HepG2 (cell line): ENCODE measurements around the gene ZXDC. TPM values are rescaled to one million over a fixed set of nuclear protein-coding genes. Genes with fewer than 3 reads are reported as not detected.
A peak's percentile ranks its signal among the peaks of the same experiment; 100 is the strongest.

Source experiments
- CEBPB ChIP-seq: IDR thresholded peaks from 2 replicates; pipeline ENCODE4 v1.6.1; 2011; ENCODE audit warnings: low read depth, low read length, improper control_type of control experiment, borderline replicate concordance
- DPF2 ChIP-seq: sonication (generic); formaldehyde crosslinking; IDR thresholded peaks from 2 replicates; pipeline ENCODE4 v1.4.0; 2020; ENCODE audit warnings: mild to moderate bottlenecking, low read depth, missing genetic modification reagents, borderline replicate concordance
- HNRNPL ChIP-seq: fragments of 200-400 bp; formaldehyde crosslinking; IDR thresholded peaks from 2 replicates; pipeline ENCODE4 v1.6.1; 2017; ENCODE audit warnings: mild to moderate bottlenecking, low read depth, low read length
- HOXA9 ChIP-seq: sonication (generic); formaldehyde crosslinking; IDR thresholded peaks from 2 replicates; pipeline ENCODE4 v1.8.1; 2022; ENCODE audit warnings: missing genetic modification reagents, mild to moderate bottlenecking, moderate library complexity, borderline replicate concordance
- KLF6 ChIP-seq: IDR thresholded peaks from 2 replicates; pipeline ENCODE4 v1.8.0; 2016; ENCODE audit warnings: missing biosample characterization, missing genetic modification reagents
- NFRKB ChIP-seq: fragments of 450-650 bp; IDR thresholded peaks from 2 replicates; pipeline ENCODE4 v1.6.1; 2017
- SETDB1 ChIP-seq: sonication (generic); formaldehyde crosslinking; IDR thresholded peaks from 2 replicates; pipeline ENCODE4 v1.5.1; 2020; ENCODE audit warnings: missing genetic modification reagents, mild to moderate bottlenecking, borderline replicate concordance
- SIX1 ChIP-seq: sonication (generic); formaldehyde crosslinking; IDR thresholded peaks from 2 replicates; pipeline ENCODE4 v1.4.0; 2020; ENCODE audit warnings: missing genetic modification reagents, borderline replicate concordance
- SOX13 ChIP-seq, 3 experiments: fragments of 450-650 bp in 1 of 3; sonication (generic) in 1 of 3; formaldehyde crosslinking in 1 of 3; IDR thresholded peaks in 2 of 3; conservative IDR thresholded peaks in 1 of 3; 2 replicates each; pipeline versions ENCODE4 v1.5.0 to v1.6.1; 2016 to 2020; ENCODE audit warnings: antibody characterized with exemption in 1 of 3, mild to moderate bottlenecking in 1 of 3, missing compliant biosample characterization in 1 of 3, missing genetic modification reagents in 1 of 3, moderate library complexity in 1 of 3
- SPEN ChIP-seq: sonication (generic); formaldehyde crosslinking; IDR thresholded peaks from 2 replicates; pipeline ENCODE4 v1.5.1; 2020; ENCODE audit warnings: low read depth, mild to moderate bottlenecking, missing genetic modification reagents
- TBX3 ChIP-seq: fragments of 450-650 bp; IDR thresholded peaks from 2 replicates; pipeline ENCODE4 v1.6.1; 2017; ENCODE audit warnings: antibody characterized with exemption, mild to moderate bottlenecking, inconsistent platforms, borderline replicate concordance
- ZNF20 ChIP-seq: sonication (generic); formaldehyde crosslinking; IDR thresholded peaks from 2 replicates; pipeline ENCODE4 v1.4.0; 2020; ENCODE audit warnings: mild to moderate bottlenecking, moderate library complexity, missing genetic modification reagents
- ZNF207 ChIP-seq: fragments of 450-650 bp; IDR thresholded peaks from 2 replicates; pipeline ENCODE4 v1.6.1; 2016; ENCODE audit warnings: antibody characterized with exemption, borderline replicate concordance
- ZNF224 ChIP-seq: sonication (generic); formaldehyde crosslinking; IDR thresholded peaks from 2 replicates; pipeline ENCODE4 v1.5.0; 2020; ENCODE audit warnings: mild to moderate bottlenecking, missing genetic modification reagents
- ZNF234 ChIP-seq: sonication (generic); formaldehyde crosslinking; conservative IDR thresholded peaks from 2 replicates; pipeline ENCODE4 v1.5.1; 2020; ENCODE audit warnings: mild to moderate bottlenecking, missing genetic modification reagents
- ZNF430 ChIP-seq: sonication (generic); formaldehyde crosslinking; IDR thresholded peaks from 2 replicates; pipeline ENCODE4 v1.9.0; 2021; ENCODE audit warnings: mild to moderate bottlenecking, missing genetic modification reagents
- ZNF44 ChIP-seq: sonication (generic); formaldehyde crosslinking; IDR thresholded peaks from 2 replicates; pipeline ENCODE4 v1.5.1; 2020; ENCODE audit warnings: mild to moderate bottlenecking, missing genetic modification reagents
- ZNF510 ChIP-seq: sonication (generic); formaldehyde crosslinking; IDR thresholded peaks from 2 replicates; pipeline ENCODE4 v1.4.0; 2020; ENCODE audit warnings: low read depth, mild to moderate bottlenecking, missing genetic modification reagents
- ZNF615 ChIP-seq: sonication (generic); formaldehyde crosslinking; IDR thresholded peaks from 2 replicates; pipeline ENCODE4 v1.5.0; 2020; ENCODE audit warnings: mild to moderate bottlenecking, missing genetic modification reagents, borderline replicate concordance
- ZNF616 ChIP-seq: sonication (generic); formaldehyde crosslinking; IDR thresholded peaks from 2 replicates; pipeline ENCODE4 v1.5.0; 2020; ENCODE audit warnings: low read depth, mild to moderate bottlenecking, missing genetic modification reagents
- polyA plus RNA-seq, 8 experiments: library from polyadenylated mRNA; depleted of rRNA in 3 of 8; stranded (reverse) in 7 of 8; unstranded in 1 of 8; fragments of >200 nt; fragmentation: Illumina TruSeq in 4 of 8; extraction: Trizol in 4 of 8; gene quantifications; 2 replicates each; pipeline versions ENCODE4 v1.2.1 to v1.2.3, GENCODE V29; 2011 to 2016; ENCODE audit warnings: low read depth in 4 of 8, missing spikeins in 1 of 8, mixed read lengths in 1 of 8; ENCODE audit not compliant: insufficient read depth in 1 of 8
- total RNA-seq, 5 experiments: library from RNA; depleted of rRNA; stranded (reverse); fragments of >200 nt; fragmentation: Illumina TruSeq; extraction: Trizol; gene quantifications; 2 replicates each; pipeline ENCODE4 v1.2.3, GENCODE V29; 2016; ENCODE audit warnings: low read depth in 1 of 5
- TF ChIP-seq, protein P1 (sequence below): IDR thresholded peaks from 2 replicates; pipeline ENCODE4 v1.6.1; 2012; ENCODE audit warnings: inconsistent platforms
- TF ChIP-seq, protein P2 (sequence below): fragments of 450-650 bp; IDR thresholded peaks from 2 replicates; pipeline ENCODE4 v1.6.1; 2017
- TF ChIP-seq, protein P3 (sequence below), 2 experiments: sonication (generic) in 1 of 2; formaldehyde crosslinking in 1 of 2; IDR thresholded peaks; 2 replicates each; pipeline versions ENCODE4 v1.4.0 to v1.6.1; 2018 to 2020; ENCODE audit warnings: missing genetic modification reagents in 2 of 2, borderline replicate concordance in 1 of 2, low read depth in 1 of 2, mild to moderate bottlenecking in 1 of 2, missing biosample characterization in 1 of 2
- TF ChIP-seq, protein P4 (sequence below): sonication (generic); formaldehyde crosslinking; IDR thresholded peaks from 2 replicates; pipeline ENCODE4 v1.4.0; 2020; ENCODE audit warnings: mild to moderate bottlenecking, missing genetic modification reagents

ZXDC gene
- total and polyA plus RNA-seq, 2 of the 13 experiments (the other 11 are each of a cell fraction or from before 2014, with no cell fraction given) = 17.6 to 21.2 TPM

DNA sequence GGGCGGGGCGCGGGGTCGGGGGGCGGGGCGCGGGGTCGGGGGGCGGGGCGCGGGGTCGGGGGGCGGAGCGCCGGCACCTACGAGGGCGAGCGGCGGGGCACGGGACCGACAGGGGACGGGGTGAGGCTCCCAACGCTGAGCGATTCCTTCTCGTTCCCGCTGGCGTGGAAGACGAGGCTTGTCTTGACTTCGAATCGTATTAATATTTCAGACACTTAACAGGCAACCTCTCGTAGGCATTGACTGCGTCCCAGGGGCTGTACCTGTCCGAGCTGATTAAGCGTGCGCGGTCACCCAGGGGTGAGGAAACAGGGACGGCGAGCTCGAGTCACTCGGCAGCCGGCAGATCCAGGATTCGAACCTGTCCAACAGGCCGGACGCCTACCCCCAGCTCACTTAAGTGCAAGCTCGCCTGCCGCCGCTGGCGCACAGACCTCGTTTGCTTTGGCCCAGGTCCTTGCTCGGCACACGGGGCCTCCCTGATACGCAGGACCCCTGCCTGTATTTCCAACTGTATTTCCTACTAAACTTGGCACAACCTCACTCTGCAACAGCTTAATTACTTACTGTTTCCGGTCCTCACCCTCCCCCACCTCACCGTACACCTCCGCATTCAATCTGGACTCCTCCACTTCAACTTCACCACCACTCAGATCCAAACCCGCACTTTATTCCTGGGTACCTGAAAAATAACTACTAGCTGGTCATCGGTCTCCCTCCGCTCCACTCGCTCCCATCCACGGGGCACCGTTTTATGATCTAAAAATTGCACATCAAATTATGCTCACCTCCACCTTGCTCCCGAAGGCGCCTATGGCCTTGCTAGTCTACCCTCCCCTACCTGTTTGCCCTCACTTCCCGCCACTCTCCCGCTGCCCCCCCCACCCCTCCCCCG, 722 bp upstream of the ZXDC start (continued):
- no peak for TF ChIP-seq HOXA9
- TF ChIP-seq CEBPB = no peak
- TF ChIP-seq, protein P1, sequence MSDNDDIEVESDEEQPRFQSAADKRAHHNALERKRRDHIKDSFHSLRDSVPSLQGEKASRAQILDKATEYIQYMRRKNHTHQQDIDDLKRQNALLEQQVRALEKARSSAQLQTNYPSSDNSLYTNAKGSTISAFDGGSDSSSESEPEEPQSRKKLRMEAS = peak; percentile 39; the same call in 1 of the 2 replicates
- no peak for TF ChIP-seq ZNF430
- no peak for TF ChIP-seq NFRKB
- no peak for TF ChIP-seq ZNF615 (CRISPR knock-in tag)
- no peak for TF ChIP-seq SOX13 (IDR thresholded peaks at IDR 0.05)
- TF ChIP-seq SOX13 (CRISPR knock-in tag; conservative IDR thresholded peaks at IDR 0.05 in 1 of 2, IDR thresholded peaks at IDR 0.05 in 1 of 2) = no peak
- TF ChIP-seq ZNF224 (CRISPR knock-in tag) = no peak
- TF ChIP-seq, protein P2, sequence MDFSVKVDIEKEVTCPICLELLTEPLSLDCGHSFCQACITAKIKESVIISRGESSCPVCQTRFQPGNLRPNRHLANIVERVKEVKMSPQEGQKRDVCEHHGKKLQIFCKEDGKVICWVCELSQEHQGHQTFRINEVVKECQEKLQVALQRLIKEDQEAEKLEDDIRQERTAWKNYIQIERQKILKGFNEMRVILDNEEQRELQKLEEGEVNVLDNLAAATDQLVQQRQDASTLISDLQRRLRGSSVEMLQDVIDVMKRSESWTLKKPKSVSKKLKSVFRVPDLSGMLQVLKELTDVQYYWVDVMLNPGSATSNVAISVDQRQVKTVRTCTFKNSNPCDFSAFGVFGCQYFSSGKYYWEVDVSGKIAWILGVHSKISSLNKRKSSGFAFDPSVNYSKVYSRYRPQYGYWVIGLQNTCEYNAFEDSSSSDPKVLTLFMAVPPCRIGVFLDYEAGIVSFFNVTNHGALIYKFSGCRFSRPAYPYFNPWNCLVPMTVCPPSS = no peak
- no peak for TF ChIP-seq TBX3
- no peak for TF ChIP-seq ZNF234 (CRISPR knock-in tag)
- TF ChIP-seq KLF6 = no peak
- TF ChIP-seq ZNF616 (CRISPR knock-in tag) = no peak
- TF ChIP-seq, protein P3, sequence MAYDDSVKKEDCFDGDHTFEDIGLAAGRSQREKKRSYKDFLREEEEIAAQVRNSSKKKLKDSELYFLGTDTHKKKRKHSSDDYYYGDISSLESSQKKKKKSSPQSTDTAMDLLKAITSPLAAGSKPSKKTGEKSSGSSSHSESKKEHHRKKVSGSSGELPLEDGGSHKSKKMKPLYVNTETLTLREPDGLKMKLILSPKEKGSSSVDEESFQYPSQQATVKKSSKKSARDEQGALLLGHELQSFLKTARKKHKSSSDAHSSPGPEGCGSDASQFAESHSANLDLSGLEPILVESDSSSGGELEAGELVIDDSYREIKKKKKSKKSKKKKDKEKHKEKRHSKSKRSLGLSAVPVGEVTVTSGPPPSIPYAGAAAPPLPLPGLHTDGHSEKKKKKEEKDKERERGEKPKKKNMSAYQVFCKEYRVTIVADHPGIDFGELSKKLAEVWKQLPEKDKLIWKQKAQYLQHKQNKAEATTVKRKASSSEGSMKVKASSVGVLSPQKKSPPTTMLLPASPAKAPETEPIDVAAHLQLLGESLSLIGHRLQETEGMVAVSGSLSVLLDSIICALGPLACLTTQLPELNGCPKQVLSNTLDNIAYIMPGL (CRISPR knock-in tag; IDR thresholded peaks at IDR 0.05; ENCODE audit: borderline replicate concordance in 1 of 2, low read depth in 1 of 2) = peak in 1 of 2 experiments; percentile 43; a peak in 1 of 4 replicates
- no peak for TF ChIP-seq DPF2 (CRISPR knock-in tag)
- TF ChIP-seq ZNF20 (CRISPR knock-in tag) = no peak
- TF ChIP-seq HNRNPL = no peak
- TF ChIP-seq SETDB1 (CRISPR knock-in tag) = no peak
- TF ChIP-seq, protein P4, sequence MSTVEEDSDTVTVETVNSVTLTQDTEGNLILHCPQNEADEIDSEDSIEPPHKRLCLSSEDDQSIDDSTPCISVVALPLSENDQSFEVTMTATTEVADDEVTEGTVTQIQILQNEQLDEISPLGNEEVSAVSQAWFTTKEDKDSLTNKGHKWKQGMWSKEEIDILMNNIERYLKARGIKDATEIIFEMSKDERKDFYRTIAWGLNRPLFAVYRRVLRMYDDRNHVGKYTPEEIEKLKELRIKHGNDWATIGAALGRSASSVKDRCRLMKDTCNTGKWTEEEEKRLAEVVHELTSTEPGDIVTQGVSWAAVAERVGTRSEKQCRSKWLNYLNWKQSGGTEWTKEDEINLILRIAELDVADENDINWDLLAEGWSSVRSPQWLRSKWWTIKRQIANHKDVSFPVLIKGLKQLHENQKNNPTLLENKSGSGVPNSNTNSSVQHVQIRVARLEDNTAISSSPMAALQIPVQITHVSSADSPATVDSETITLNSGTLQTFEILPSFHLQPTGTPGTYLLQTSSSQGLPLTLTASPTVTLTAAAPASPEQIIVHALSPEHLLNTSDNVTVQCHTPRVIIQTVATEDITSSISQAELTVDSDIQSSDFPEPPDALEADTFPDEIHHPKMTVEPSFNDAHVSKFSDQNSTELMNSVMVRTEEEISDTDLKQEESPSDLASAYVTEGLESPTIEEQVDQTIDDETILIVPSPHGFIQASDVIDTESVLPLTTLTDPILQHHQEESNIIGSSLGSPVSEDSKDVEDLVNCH (CRISPR knock-in tag) = no peak
- TF ChIP-seq ZNF510 (CRISPR knock-in tag) = no peak
- 0 out of 2 replicates have a peak, but pooled peaks have one; percentile 4 for TF ChIP-seq SPEN (CRISPR knock-in tag)
- no peak for TF ChIP-seq ZNF44 (CRISPR knock-in tag)
- no peak for TF ChIP-seq ZNF207
- no peak for TF ChIP-seq SIX1 (CRISPR knock-in tag)
